WTC11 (cell line): ENCODE data around the gene IL6ST. TPM values are rescaled to one million over a fixed set of nuclear protein-coding genes. Genes with fewer than 3 reads are reported as not detected.

Experiments used
- ATAC-seq: fragments of 200-7000 bp; cut with Tn5 transposase; 2 replicates; pipeline ENCODE4 v1.10.0; 2021; ENCODE audit warnings: mild to moderate bottlenecking, moderate library complexity
- CTCF ChIA-PET: fragments of 300-600 bp; sonication (Branson Sonifier 250); formaldehyde crosslinking; loops from one replicate; lab custom pipeline; 2021; ENCODE audit warnings: antibody characterized with exemption; lab: Charles Lee
- POLR2A ChIA-PET: fragments of 350-600 bp; sonication (Branson Sonifier 250); formaldehyde crosslinking; loops from one replicate; lab custom pipeline; 2021; ENCODE audit warnings: antibody characterized with exemption; lab: Charles Lee
- DNase-seq: peaks from one replicate; pipeline ENCODE4 v3.0.0; 2021; ENCODE audit warnings: low spot score
- H3K27ac Mint-ChIP-seq: 2 replicates; pipeline ENCODE4 v1.8.0; 2021; ENCODE audit warnings: mixed read lengths
- H3K27me3 Mint-ChIP-seq: 2 replicates; pipeline ENCODE4 v1.8.0; 2021; ENCODE audit warnings: low read depth, mild to moderate bottlenecking, moderate library complexity, mixed read lengths
- H3K36me3 Mint-ChIP-seq: 2 replicates; pipeline ENCODE4 v1.8.0; 2021; ENCODE audit warnings: mixed read lengths
- H3K4me1 Mint-ChIP-seq: 2 replicates; pipeline ENCODE4 v1.8.0; 2022; ENCODE audit warnings: mixed read lengths
- H3K4me3 Mint-ChIP-seq: 2 replicates; pipeline ENCODE4 v1.8.0; 2021; ENCODE audit warnings: mild to moderate bottlenecking, moderate library complexity, mixed read lengths
- H3K9me3 Mint-ChIP-seq: 2 replicates; pipeline ENCODE4 v1.8.0; 2021; ENCODE audit warnings: mixed read lengths
- CREB1 ChIP-seq: sonication (generic); formaldehyde crosslinking; IDR thresholded peaks from 2 replicates; pipeline ENCODE4 v1.8.0; 2023; ENCODE audit warnings: mild to moderate bottlenecking, missing genetic modification reagents
- CREM ChIP-seq: sonication (generic); formaldehyde crosslinking; IDR thresholded peaks from 2 replicates; pipeline ENCODE4 v1.8.1; 2022; ENCODE audit warnings: mild to moderate bottlenecking, missing genetic modification reagents, moderate library complexity
- ESRRA ChIP-seq: sonication (generic); formaldehyde crosslinking; IDR thresholded peaks from 2 replicates; pipeline ENCODE4 v1.8.1; 2022; ENCODE audit warnings: mild to moderate bottlenecking, missing genetic modification reagents, borderline replicate concordance
- FOXP1 ChIP-seq: sonication (generic); formaldehyde crosslinking; IDR thresholded peaks from 2 replicates; pipeline ENCODE4 v1.8.0; 2022; ENCODE audit warnings: missing genetic modification reagents, mild to moderate bottlenecking, moderate library complexity, borderline replicate concordance
- JAZF1 ChIP-seq: fragments of 250-450 bp; sonication (Bioruptor Pico); IDR thresholded peaks from 2 replicates; pipeline ENCODE4 v1.9.0; 2021; ENCODE audit warnings: moderate library complexity, mild to moderate bottlenecking, inconsistent platforms
- PRRX2 ChIP-seq: fragments of 250-450 bp; sonication (Bioruptor Pico); IDR thresholded peaks from 2 replicates; pipeline ENCODE4 v1.8.0; 2021; ENCODE audit warnings: mild to moderate bottlenecking
- SMAD4 ChIP-seq: sonication (generic); formaldehyde crosslinking; IDR thresholded peaks from 2 replicates; pipeline ENCODE4 v1.8.0; 2022; ENCODE audit warnings: mild to moderate bottlenecking, missing genetic modification reagents
- ZBTB21 ChIP-seq: sonication (generic); formaldehyde crosslinking; IDR thresholded peaks from 2 replicates; pipeline ENCODE4 v1.8.1; 2023; ENCODE audit warnings: mild to moderate bottlenecking, missing genetic modification reagents, borderline replicate concordance
- ZNF396 ChIP-seq: fragments of 250-450 bp; sonication (Bioruptor Pico); IDR thresholded peaks from 2 replicates; pipeline ENCODE4 v1.8.0; 2021; ENCODE audit warnings: mild to moderate bottlenecking, moderate library complexity, borderline replicate concordance
- total RNA-seq: library from RNA; stranded (reverse); gene quantifications from 3 replicates; pipeline ENCODE4 v1.2.3, GENCODE V29; 2021
- TF ChIP-seq, protein P1 (sequence below): sonication (generic); formaldehyde crosslinking; IDR thresholded peaks from 2 replicates; pipeline ENCODE4 v1.8.1; 2022; ENCODE audit warnings: missing genetic modification reagents, borderline replicate concordance
- TF ChIP-seq, protein P2 (sequence below): sonication (generic); formaldehyde crosslinking; conservative IDR thresholded peaks from 2 replicates; pipeline ENCODE4 v1.8.1; 2022; ENCODE audit warnings: mild to moderate bottlenecking, missing genetic modification reagents
- TF ChIP-seq, protein P3 (sequence below): sonication (generic); formaldehyde crosslinking; IDR thresholded peaks from 2 replicates; pipeline ENCODE4 v1.8.0; 2023; ENCODE audit warnings: missing genetic modification reagents
- TF ChIP-seq, protein P4 (sequence below): sonication (generic); formaldehyde crosslinking; IDR thresholded peaks from 2 replicates; pipeline ENCODE4 v1.8.0; 2023; ENCODE audit warnings: missing genetic modification reagents, mild to moderate bottlenecking, borderline replicate concordance
- TF ChIP-seq, protein P5 (sequence below): sonication (generic); formaldehyde crosslinking; IDR thresholded peaks from 2 replicates; pipeline ENCODE4 v1.8.1; 2022; ENCODE audit warnings: mild to moderate bottlenecking, moderate library complexity, missing genetic modification reagents
- TF ChIP-seq, protein P6 (sequence below): fragments of 200-600 bp; IDR thresholded peaks from 2 replicates; pipeline ENCODE4 v1.8.0; 2022; ENCODE audit warnings: antibody characterized with exemption
- TF ChIP-seq, protein P7 (sequence below): sonication (generic); formaldehyde crosslinking; IDR thresholded peaks from 2 replicates; pipeline ENCODE4 v1.8.0; 2022; ENCODE audit warnings: mild to moderate bottlenecking, missing genetic modification reagents

IL6ST gene
- total RNA-seq, 1 experiment from 2014 or later: 8.4 TPM

DNA sequence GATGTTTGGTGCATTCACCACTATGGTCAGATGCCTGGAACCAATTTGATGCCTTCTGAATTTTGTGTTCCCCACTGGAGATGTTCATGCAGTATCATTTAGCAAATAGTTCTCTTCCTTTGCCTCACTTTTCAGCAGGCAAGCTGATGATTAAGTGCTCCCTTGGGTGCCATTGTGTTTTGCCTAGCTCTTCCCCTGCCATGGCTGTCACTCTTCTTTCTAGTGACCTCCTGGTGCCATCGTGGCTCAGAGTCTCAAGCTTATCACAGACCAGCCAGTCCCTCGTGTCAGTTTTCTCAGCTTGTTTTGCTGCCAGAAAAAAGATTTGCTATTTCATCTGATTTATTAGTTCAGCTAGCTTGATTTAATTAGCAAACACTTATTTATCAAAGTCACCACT, 102.3 kb downstream of the IL6ST start (continued):
- TF ChIP-seq, protein P1, sequence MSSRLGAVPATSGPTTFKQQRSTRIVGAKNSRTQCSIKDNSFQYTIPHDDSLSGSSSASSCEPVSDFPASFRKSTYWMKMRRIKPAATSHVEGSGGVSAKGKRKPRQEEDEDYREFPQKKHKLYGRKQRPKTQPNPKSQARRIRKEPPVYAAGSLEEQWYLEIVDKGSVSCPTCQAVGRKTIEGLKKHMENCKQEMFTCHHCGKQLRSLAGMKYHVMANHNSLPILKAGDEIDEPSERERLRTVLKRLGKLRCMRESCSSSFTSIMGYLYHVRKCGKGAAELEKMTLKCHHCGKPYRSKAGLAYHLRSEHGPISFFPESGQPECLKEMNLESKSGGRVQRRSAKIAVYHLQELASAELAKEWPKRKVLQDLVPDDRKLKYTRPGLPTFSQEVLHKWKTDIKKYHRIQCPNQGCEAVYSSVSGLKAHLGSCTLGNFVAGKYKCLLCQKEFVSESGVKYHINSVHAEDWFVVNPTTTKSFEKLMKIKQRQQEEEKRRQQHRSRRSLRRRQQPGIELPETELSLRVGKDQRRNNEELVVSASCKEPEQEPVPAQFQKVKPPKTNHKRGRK (CRISPR knock-in tag): no peak

DNA sequence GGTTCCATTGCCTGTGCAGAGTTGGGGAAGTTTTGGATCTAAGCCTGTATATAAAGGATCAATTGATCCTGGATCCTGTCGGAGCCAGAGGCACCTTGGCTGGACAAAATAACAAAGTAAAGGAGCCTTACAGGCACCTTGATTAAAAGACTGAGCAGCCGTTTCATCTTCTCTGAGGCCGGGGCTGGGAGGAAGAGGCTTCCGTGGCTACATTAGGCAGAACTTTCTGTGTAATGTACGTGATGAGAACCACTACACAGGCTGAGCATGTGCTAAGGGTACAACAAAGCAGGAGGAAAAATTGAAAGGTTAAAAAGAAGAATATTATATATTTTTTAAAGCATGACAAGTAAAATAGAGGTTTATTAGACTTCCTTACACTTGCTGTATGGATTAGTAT, 106.6 kb downstream of the IL6ST start:
- ChIA-PET CTCF (no interaction called here), POLR2A (no interaction called here)
- H3K36me3 Mint-ChIP-seq: no peaks in the 10 kb centered on the region
- no peaks in the 10 kb centered on the region; the same call in 1 of the 2 replicates for H3K27me3 Mint-ChIP-seq
- no peaks in the 10 kb centered on the region for H3K4me1 Mint-ChIP-seq
- ATAC-seq (no peak), DNase-seq (no peak)
- no peak overlapping the region for H3K4me3 Mint-ChIP-seq
- peaks cover 17% of the 10 kb centered on the region for H3K9me3 Mint-ChIP-seq
- TF ChIP-seq CREM (CRISPR knock-in tag) (no peak), SMAD4 (no peak), JAZF1 (CRISPR knock-in tag) (no peak), PRRX2 (CRISPR knock-in tag) (no peak)
- TF ChIP-seq, protein P2, sequence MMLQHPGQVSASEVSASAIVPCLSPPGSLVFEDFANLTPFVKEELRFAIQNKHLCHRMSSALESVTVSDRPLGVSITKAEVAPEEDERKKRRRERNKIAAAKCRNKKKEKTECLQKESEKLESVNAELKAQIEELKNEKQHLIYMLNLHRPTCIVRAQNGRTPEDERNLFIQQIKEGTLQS (CRISPR knock-in tag): no peak
- H3K27ac Mint-ChIP-seq: no peak overlapping the region

DNA sequence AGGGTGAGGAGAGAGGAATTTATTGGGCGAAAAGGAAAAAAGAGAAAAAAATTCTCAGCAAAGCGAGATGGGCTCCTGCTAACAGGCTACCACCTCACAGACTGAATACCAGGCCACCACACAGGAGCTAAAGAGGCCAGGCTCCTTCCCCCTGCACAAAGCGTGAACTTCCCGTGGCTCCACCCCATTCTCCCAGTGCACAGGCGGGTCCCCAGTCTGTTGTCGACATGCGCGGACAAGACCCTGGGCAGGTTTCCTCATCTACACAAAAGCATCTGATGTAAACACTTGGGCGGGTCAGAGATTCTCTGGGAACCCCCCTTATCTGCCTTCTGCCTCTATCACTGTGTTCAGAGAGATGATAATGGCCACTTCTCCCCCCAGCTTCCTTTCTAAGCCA, 109.4 kb downstream of the IL6ST start:
- Mint-ChIP-seq H3K4me1 (no peaks in the 10 kb centered on the region), H3K4me3 (no peak overlapping the region), H3K36me3 (no peaks in the 10 kb centered on the region), H3K27me3 (no peaks in the 10 kb centered on the region), H3K9me3 (no peaks in the 10 kb centered on the region), H3K27ac (no peak overlapping the region)
- ChIA-PET CTCF (interaction anchor here (0.6 kb wide), 1 partner anchor 186 kb away, joined by 4 read pairs; no protein-coding TSS in a partner anchor), POLR2A (no interaction called here)
- TF ChIP-seq, protein P3, sequence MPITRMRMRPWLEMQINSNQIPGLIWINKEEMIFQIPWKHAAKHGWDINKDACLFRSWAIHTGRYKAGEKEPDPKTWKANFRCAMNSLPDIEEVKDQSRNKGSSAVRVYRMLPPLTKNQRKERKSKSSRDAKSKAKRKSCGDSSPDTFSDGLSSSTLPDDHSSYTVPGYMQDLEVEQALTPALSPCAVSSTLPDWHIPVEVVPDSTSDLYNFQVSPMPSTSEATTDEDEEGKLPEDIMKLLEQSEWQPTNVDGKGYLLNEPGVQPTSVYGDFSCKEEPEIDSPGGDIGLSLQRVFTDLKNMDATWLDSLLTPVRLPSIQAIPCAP (CRISPR knock-in tag): no peak
- TF ChIP-seq, protein P4, sequence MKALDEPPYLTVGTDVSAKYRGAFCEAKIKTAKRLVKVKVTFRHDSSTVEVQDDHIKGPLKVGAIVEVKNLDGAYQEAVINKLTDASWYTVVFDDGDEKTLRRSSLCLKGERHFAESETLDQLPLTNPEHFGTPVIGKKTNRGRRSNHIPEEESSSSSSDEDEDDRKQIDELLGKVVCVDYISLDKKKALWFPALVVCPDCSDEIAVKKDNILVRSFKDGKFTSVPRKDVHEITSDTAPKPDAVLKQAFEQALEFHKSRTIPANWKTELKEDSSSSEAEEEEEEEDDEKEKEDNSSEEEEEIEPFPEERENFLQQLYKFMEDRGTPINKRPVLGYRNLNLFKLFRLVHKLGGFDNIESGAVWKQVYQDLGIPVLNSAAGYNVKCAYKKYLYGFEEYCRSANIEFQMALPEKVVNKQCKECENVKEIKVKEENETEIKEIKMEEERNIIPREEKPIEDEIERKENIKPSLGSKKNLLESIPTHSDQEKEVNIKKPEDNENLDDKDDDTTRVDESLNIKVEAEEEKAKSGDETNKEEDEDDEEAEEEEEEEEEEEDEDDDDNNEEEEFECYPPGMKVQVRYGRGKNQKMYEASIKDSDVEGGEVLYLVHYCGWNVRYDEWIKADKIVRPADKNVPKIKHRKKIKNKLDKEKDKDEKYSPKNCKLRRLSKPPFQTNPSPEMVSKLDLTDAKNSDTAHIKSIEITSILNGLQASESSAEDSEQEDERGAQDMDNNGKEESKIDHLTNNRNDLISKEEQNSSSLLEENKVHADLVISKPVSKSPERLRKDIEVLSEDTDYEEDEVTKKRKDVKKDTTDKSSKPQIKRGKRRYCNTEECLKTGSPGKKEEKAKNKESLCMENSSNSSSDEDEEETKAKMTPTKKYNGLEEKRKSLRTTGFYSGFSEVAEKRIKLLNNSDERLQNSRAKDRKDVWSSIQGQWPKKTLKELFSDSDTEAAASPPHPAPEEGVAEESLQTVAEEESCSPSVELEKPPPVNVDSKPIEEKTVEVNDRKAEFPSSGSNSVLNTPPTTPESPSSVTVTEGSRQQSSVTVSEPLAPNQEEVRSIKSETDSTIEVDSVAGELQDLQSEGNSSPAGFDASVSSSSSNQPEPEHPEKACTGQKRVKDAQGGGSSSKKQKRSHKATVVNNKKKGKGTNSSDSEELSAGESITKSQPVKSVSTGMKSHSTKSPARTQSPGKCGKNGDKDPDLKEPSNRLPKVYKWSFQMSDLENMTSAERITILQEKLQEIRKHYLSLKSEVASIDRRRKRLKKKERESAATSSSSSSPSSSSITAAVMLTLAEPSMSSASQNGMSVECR (CRISPR knock-in tag): no peak
- TF ChIP-seq, protein P5, sequence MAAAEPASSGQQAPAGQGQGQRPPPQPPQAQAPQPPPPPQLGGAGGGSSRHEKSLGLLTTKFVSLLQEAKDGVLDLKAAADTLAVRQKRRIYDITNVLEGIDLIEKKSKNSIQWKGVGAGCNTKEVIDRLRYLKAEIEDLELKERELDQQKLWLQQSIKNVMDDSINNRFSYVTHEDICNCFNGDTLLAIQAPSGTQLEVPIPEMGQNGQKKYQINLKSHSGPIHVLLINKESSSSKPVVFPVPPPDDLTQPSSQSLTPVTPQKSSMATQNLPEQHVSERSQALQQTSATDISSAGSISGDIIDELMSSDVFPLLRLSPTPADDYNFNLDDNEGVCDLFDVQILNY: no peak
- TF ChIP-seq, protein P6, sequence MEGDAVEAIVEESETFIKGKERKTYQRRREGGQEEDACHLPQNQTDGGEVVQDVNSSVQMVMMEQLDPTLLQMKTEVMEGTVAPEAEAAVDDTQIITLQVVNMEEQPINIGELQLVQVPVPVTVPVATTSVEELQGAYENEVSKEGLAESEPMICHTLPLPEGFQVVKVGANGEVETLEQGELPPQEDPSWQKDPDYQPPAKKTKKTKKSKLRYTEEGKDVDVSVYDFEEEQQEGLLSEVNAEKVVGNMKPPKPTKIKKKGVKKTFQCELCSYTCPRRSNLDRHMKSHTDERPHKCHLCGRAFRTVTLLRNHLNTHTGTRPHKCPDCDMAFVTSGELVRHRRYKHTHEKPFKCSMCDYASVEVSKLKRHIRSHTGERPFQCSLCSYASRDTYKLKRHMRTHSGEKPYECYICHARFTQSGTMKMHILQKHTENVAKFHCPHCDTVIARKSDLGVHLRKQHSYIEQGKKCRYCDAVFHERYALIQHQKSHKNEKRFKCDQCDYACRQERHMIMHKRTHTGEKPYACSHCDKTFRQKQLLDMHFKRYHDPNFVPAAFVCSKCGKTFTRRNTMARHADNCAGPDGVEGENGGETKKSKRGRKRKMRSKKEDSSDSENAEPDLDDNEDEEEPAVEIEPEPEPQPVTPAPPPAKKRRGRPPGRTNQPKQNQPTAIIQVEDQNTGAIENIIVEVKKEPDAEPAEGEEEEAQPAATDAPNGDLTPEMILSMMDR: no peak
- TF ChIP-seq ZBTB21 (CRISPR knock-in tag) (no peak), SMAD4 (no peak), ESRRA (CRISPR knock-in tag) (no peak), CREB1 (CRISPR knock-in tag) (no peak), FOXP1 (CRISPR knock-in tag) (no peak), CREM (CRISPR knock-in tag) (no peak), ZNF396 (no peak)
- TF ChIP-seq, protein P7, sequence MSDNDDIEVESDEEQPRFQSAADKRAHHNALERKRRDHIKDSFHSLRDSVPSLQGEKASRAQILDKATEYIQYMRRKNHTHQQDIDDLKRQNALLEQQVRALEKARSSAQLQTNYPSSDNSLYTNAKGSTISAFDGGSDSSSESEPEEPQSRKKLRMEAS (CRISPR knock-in tag): no peak
- ATAC-seq (no peak; the same call in 1 of the 2 replicates), DNase-seq (no peak)
